ENCODE data around the gene QRFP.
A peak's percentile ranks its signal among the peaks of the same experiment; 100 is the strongest.

The QRFP gene

DNA sequence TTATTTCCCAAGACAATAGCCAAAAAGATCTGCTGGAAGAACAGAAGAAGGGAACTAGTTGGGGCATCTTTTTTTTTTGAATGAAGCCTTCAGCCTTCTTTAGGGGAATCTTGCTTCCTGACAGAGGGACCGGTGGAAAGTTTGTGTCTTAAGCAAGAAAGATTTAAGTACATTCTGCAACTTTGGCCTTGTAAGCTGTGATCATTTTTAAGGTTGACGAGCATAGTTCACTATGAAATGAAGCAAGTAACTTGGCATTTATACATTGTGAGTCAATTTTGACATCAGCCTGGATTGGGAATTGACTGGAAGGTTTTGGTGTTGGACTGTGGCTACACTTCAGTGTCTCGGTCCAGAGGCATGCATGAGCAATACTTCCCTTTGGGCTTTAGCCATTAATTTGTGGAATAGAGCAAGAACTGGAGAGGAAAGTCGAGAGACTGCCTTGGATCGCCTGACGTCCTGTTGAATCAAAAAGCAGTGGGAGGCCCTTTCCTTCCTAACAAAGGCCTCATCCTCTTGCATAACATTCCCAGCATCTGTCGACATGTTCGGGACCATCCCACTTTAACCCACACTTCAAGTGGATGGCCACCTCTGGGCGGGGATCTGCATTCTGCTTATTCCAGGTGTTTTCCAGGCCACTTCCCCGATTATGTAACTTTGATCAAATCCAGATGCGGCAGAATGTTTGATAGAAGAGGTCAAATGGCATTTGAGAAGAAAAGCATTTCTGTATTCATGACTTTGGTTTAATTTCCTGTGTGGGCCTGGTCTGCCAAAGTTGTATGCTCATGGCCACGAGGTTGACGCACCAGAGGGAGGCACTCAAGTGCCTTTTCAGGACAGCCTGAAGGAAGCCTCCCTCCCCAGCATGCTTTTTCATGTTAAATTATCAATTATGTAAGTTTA, 49.0 kb downstream of the QRFP start:
- peak; percentile 99 for DNase-seq

DNA sequence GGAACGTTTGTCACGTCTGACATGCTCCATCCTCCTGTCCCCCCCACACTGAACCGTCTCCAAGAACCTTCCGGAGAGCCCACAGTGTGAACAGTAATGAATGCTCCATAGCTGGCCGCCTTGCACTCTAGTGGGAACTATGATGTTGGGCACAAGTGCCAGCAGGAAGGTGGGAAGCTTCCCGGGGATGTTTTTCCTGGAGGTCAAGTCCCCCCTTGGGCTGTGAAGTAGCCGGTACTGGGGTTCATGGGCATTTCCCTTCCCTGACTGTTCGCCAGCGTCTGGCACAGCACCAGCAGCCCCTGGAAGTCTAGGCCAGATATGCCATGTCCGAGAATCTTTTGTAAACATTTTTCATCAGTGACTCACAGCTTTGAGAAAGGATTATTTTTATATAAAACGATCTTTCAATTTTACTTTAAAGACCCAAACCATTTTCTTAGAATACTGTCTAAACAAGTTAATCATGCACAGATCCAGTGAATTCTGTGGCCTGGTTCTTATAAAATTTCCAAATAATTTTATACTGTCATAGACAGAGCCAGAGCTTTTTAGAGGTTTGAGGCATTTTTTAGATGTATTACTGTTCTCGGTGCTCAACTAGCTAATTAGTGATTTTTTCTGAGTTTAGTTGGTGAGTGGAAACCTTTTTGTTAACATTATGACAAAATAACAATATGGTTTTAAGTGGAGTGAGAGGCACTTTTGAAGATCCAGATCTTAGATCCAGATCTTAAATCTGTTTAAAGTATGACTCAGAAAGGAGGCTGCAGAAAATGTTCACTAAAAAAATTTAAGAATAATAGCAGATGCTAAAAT, 49.9 kb downstream of the QRFP start:
- peak; percentile 90 for DNase-seq

DNA sequence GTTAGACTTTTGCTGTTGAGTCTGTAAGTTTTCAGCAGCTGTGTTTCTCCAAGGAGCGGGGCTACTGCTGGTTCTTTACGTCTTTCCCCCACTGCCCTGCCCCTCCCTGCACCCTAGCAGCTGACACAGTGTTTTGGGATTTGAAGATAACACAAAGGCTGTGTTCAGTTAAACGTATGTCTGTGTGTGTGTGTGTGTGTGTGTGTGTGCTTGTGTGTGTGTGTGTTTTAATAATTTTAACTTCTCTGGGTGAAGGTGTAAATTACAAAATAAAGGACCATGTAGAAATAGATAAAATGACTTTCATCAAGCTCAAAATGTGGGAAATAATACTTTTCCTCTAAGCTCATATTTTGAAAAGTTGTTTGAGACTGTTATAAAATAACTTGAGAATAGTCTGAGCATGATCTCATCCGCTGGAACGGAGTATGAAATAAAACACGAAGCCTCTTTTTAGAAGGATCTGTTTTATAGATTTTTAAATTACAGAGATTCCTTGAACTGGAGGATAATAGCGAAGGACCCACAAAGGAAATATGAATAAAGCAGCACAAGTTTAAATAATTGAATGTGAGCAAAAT, 50.6 kb downstream of the QRFP start:
- DNase-seq: peak; percentile 88

DNA sequence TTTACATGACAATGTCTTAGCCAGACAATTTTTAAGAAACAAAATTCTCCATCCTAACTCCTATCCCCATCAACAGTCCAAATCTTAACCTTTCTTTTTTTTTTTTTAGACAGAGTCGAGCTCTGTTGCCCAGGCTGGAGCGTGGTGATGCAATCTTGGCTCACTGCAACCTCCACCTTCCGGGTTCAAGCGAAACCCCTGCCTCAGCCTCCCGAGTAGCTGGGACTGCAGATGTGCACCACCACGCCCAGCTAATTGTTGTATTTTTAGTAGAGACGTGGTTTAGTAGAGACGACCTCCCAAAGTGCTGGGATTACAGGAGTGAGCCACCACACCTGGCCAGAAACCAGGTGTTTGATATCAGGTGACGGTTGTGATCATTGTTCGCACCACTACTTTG, 51.4 kb downstream of the QRFP start:
- DNase-seq: no peak

DNA sequence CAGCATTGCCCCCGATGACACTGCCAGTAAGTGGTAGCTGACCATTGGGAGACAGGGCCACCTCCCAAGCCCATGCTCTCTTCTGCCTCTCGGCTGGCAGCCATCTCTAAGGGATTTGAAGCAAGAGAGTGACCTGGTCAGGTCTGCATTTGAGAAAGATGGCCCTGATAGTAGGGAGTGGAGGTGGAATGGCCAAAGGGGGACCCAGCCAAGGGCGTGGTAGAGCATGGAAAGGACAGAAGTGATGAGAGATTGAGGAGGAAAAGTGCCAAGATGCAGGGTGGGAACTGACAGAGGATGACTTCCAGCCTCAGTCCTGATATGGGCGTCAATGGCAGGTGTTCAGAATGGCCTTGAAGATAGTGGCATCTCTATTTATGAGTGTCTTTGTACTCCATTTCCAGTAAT, 52.6 kb downstream of the QRFP start:
- DNase-seq: no peak

DNA sequence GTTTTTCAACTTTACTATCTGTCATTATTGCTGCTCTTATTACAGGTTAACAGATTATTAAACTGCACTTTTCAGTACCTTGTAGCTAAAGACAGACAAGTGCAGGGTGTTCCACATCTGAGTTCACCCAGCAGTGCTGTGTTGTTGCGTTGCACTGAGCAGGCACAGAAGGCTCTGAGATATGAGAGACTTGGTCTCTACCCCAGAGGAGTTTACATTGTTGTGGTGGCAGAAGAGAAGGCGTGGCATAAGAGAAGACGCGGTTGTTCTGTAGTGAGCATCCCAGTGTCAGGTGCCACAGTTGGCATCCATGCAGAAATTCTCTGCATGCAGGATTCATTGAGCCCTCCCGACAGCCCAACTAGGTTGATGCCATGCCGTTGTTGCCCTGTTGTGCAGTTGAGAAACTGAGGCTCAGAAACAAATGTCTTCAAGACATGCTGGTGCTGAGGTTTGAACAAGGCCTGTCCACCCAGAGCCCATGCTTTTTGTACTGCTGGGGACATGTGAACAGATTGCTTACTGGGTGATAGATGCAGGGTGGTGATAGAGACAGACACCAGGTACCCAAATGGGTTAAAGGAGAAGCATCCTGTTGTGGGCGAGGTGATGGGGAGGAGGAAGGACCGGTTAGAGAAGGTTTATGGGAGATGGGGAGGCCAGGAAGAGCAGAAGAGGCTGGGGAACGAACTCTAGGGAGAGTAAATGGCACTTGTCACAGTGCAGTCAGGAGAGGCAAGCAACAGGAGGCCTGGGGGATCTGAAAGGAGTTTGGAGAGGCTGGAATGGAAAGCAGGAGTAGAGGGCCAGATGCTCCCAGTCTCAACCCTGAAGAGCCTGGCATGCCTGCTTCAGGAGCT, 53.3 kb downstream of the QRFP start:
- DNase-seq: no peak

Data from fibroblast of skin of scalp (primary cell).